Skin of body (tissue), 2 donors: ENCODE results near the gene ZMYND8. TPM values are rescaled to one million over a fixed set of nuclear protein-coding genes. Genes with fewer than 3 reads are reported as not detected.
"Not testable (repeated sequence)": the region's sequence is repeated elsewhere in the genome, so short reads cannot be mapped to it uniquely, and the experiment has no call there.

Source experiments
- DNase-seq: peaks from one replicate; lab custom pipeline; 2025; lab: John Stamatoyannopoulos, UW
- total RNA-seq: library from RNA; depleted of rRNA; stranded (reverse); fragments of >200 nt; gene quantifications from one replicate; pipeline ENCODE4 v1.2.3, GENCODE V29; 2014

ZMYND8 gene
- total RNA-seq, 1 donor from 2014 or later = 15.6 TPM

- no peak for DNase-seq
These were observed 108.5 kb downstream of the ZMYND8 start for GRCh38 chr20:47247972-47248371.

GRCh38 chr20:47246061-47246777 is 110.3 kb downstream of the ZMYND8 start:
- DNase-seq = no peak

- DNase-seq = not testable (repeated sequence)
These were observed 111.3 kb downstream of the ZMYND8 start for GRCh38 chr20:47245166-47245565.

- DNase-seq = no peak
These were observed 112.0 kb downstream of the ZMYND8 start for GRCh38 chr20:47244451-47244850.

GRCh38 chr20:47243532-47244305 is 112.8 kb downstream of the ZMYND8 start:
- DNase-seq = no peak

- DNase-seq = no peak
These were observed 113.5 kb downstream of the ZMYND8 start for GRCh38 chr20:47243003-47243402.

GRCh38 chr20:47241345-47241781 is 115.1 kb downstream of the ZMYND8 start:
- DNase-seq = peak; percentile 76

- DNase-seq = not testable (repeated sequence)
These were observed 116.4 kb downstream of the ZMYND8 start for GRCh38 chr20:47240096-47240495.

GRCh38 chr20:47239719-47240067 is 116.8 kb downstream of the ZMYND8 start:
- DNase-seq = no peak

- DNase-seq = no peak
These were observed 117.5 kb downstream of the ZMYND8 start for GRCh38 chr20:47238780-47239718.

GRCh38 chr20:47237715-47238114 is 118.8 kb downstream of the ZMYND8 start:
- no peak for DNase-seq

- DNase-seq = no peak
These were observed 119.9 kb downstream of the ZMYND8 start for GRCh38 chr20:47236639-47236900.

GRCh38 chr20:47235853-47236638 is 120.5 kb downstream of the ZMYND8 start:
- no peak for DNase-seq

GRCh38 chr20:47235111-47235510 is 121.4 kb downstream of the ZMYND8 start:
- DNase-seq = no peak

GRCh38 chr20:47233333-47234188 is 122.9 kb downstream of the ZMYND8 start:
- DNase-seq = no peak

- DNase-seq = no peak
These were observed 124.0 kb downstream of the ZMYND8 start for GRCh38 chr20:47232518-47232917.

GRCh38 chr20:47231382-47232039 is 125.0 kb downstream of the ZMYND8 start:
- DNase-seq = no peak

- DNase-seq = no peak
These were observed 125.7 kb downstream of the ZMYND8 start for GRCh38 chr20:47230811-47231256.

- DNase-seq = no peak
These were observed 127.8 kb downstream of the ZMYND8 start for GRCh38 chr20:47228654-47229053.

- DNase-seq = no peak
These were observed 128.9 kb downstream of the ZMYND8 start for GRCh38 chr20:47227576-47227975.
